SK-N-SH treated with all-trans-retinoic acid at 6 μM for 48 hours (cell line): Measurements from ENCODE around the gene UBASH3A.

Experiments
- ARNTL ChIP-seq: fragments of 450-650 bp; formaldehyde crosslinking; IDR thresholded peaks from 2 replicates; pipeline ENCODE4 v1.5.0; 2020; ENCODE audit warnings: low read depth, mild to moderate bottlenecking, moderate library complexity, borderline replicate concordance
- CREB5 ChIP-seq: fragments of 250-450 bp; sonication (Bioruptor Pico); IDR thresholded peaks from 2 replicates; pipeline ENCODE4 v1.5.1; 2020; ENCODE audit warnings: low read depth, mild to moderate bottlenecking, moderate library complexity
- PATZ1 ChIP-seq: fragments of 250-450 bp; sonication (Bioruptor Pico); IDR thresholded peaks from 2 replicates; pipeline ENCODE4 v1.8.0; 2020; ENCODE audit warnings: mild to moderate bottlenecking, moderate library complexity, borderline replicate concordance
- POU6F1 ChIP-seq: fragments of 250-450 bp; sonication (Bioruptor Pico); IDR thresholded peaks from 2 replicates; pipeline ENCODE4 v1.8.0; 2021; ENCODE audit warnings: low read depth, mild to moderate bottlenecking, moderate library complexity, borderline replicate concordance
- PPARA ChIP-seq: fragments of 250-450 bp; sonication (Bioruptor Pico); IDR thresholded peaks from 2 replicates; pipeline ENCODE4 v1.5.0; 2020; ENCODE audit warnings: mild to moderate bottlenecking, borderline replicate concordance
- RARB ChIP-seq: fragments of 250-450 bp; sonication (Bioruptor Pico); IDR thresholded peaks from 2 replicates; pipeline ENCODE4 v1.8.0; 2021; ENCODE audit warnings: mild to moderate bottlenecking, moderate library complexity
- SNAI2 ChIP-seq: fragments of 250-450 bp; sonication (Bioruptor Pico); IDR thresholded peaks from 2 replicates; pipeline ENCODE4 v1.5.0; 2020; ENCODE audit warnings: mild to moderate bottlenecking, moderate library complexity
- ZFP3 ChIP-seq: fragments of 250-450 bp; sonication (Bioruptor Pico); IDR thresholded peaks from 2 replicates; pipeline ENCODE4 v1.5.0; 2020; ENCODE audit warnings: mild to moderate bottlenecking, moderate library complexity
- ZFP30 ChIP-seq: fragments of 450-650 bp; formaldehyde crosslinking; IDR thresholded peaks from 2 replicates; pipeline ENCODE4 v1.5.0; 2022; ENCODE audit warnings: mild to moderate bottlenecking, moderate library complexity
- ZNF565 ChIP-seq: fragments of 450-650 bp; formaldehyde crosslinking; conservative IDR thresholded peaks from 2 replicates; pipeline ENCODE4 v1.5.0; 2020; ENCODE audit warnings: low read depth, mild to moderate bottlenecking, moderate library complexity
- ZNF8 ChIP-seq: fragments of 450-650 bp; formaldehyde crosslinking; IDR thresholded peaks from 2 replicates; pipeline ENCODE4 v1.5.0; 2020; ENCODE audit warnings: mild to moderate bottlenecking, moderate library complexity

GRCh38 chr21:42390193-42390592, 13.5 kb upstream of the UBASH3A start:
- TF ChIP-seq CREB5 (CRISPR knock-in tag): no peak
- no peak for TF ChIP-seq POU6F1 (CRISPR knock-in tag)
- no peak for TF ChIP-seq ZNF8 (CRISPR knock-in tag)
- no peak for TF ChIP-seq ZFP3
- TF ChIP-seq ZFP30 (CRISPR knock-in tag): no peak
- no peak for TF ChIP-seq PPARA (CRISPR knock-in tag)
- no peak for TF ChIP-seq PATZ1 (CRISPR knock-in tag)
- TF ChIP-seq SNAI2 (CRISPR knock-in tag): no peak
- TF ChIP-seq RARB (CRISPR knock-in tag): no peak
- no peak for TF ChIP-seq ZNF565 (CRISPR knock-in tag)
- no peak for TF ChIP-seq ARNTL (CRISPR knock-in tag)
